Body of pancreas (tissue), 4 donors: ENCODE results near the gene IL4I1.

ENCODE experiments used
- POLR2A ChIP-seq, 3 donors: fragments of 450-650 bp; IDR thresholded peaks; one replicate each; pipeline ENCODE4 v1.6.1; 2016; ENCODE audit warnings: antibody characterized with exemption in 3 of 3, mild to moderate bottlenecking in 2 of 3
- TF ChIP-seq, protein P1 (sequence below), 7 experiments: fragments of 450-650 bp in 4 of 7; fragments of 200-600 bp in 3 of 7; sonication (generic) in 3 of 7; IDR thresholded peaks; one replicate each; pipeline ENCODE4 v1.5.1; 2016 to 2019; ENCODE audit warnings: antibody characterized with exemption in 7 of 7

DNA sequence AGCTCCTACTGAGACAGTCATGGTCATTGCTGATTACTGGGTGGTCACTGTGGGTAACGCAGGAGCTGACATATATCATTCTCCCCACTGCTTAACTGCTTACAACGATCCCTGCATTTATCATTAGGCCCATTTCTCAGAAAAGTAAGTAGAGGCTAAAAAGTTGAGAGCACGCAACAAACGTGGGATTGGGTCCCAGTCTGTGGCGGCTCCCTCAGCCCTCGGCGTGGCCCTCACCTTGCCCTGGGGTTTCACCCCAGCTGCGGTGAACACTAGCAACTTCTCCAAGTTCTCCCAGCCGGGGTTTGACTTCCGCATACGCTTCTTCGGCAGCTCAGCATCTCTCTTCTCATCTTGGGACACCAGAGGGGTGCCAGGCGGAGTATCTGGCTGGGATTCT lies 31.8 kb downstream of the IL4I1 start:
- no peak for TF ChIP-seq POLR2A (IDR thresholded peaks at IDR 0.05)
- TF ChIP-seq, protein P1, sequence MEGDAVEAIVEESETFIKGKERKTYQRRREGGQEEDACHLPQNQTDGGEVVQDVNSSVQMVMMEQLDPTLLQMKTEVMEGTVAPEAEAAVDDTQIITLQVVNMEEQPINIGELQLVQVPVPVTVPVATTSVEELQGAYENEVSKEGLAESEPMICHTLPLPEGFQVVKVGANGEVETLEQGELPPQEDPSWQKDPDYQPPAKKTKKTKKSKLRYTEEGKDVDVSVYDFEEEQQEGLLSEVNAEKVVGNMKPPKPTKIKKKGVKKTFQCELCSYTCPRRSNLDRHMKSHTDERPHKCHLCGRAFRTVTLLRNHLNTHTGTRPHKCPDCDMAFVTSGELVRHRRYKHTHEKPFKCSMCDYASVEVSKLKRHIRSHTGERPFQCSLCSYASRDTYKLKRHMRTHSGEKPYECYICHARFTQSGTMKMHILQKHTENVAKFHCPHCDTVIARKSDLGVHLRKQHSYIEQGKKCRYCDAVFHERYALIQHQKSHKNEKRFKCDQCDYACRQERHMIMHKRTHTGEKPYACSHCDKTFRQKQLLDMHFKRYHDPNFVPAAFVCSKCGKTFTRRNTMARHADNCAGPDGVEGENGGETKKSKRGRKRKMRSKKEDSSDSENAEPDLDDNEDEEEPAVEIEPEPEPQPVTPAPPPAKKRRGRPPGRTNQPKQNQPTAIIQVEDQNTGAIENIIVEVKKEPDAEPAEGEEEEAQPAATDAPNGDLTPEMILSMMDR (IDR thresholded peaks at IDR 0.05), result no peak
